GM04504 (cell line): Measurements from ENCODE around the gene UBAC1.

ENCODE experiments used
- DNase-seq: peaks from one replicate; pipeline ENCODE4 v3.0.0-alpha.2; 2012; ENCODE audit warnings: low read depth

The UBAC1 gene

GRCh38 chr9:135883410-135884089 is 77.6 kb downstream of the UBAC1 start:
- DNase-seq, result no peak
